Kasumi-1 (cell line): ENCODE results near the gene HOXB5.

Experiments used
- DNase-seq, 2 experiments: peaks; one replicate each; lab custom pipeline; 2025; lab: John Stamatoyannopoulos, UW

Gene HOXB5

GRCh38 chr17:48629411-48629759 lies 35.8 kb upstream of the HOXB5 start:
- DNase-seq = no peak

- no peak for DNase-seq
These were observed 35.3 kb upstream of the HOXB5 start for GRCh38 chr17:48628649-48629410.

- DNase-seq = no peak
These were observed 34.3 kb upstream of the HOXB5 start for GRCh38 chr17:48627623-48628521.

GRCh38 chr17:48627118-48627597 lies 33.6 kb upstream of the HOXB5 start:
- DNase-seq = no peak

- DNase-seq = no peak
These were observed 32.9 kb upstream of the HOXB5 start, which contains the start of gene HOXB9 for GRCh38 chr17:48626245-48627117. Gene HOXB9 (minus strand): TSS chr17:48626358. CDS start chr17:48626269, 89 bp downstream.

- no peak for DNase-seq
These were observed 32.1 kb upstream of the HOXB5 start for GRCh38 chr17:48625495-48626244.

- no peak for DNase-seq
These were observed 31.2 kb upstream of the HOXB5 start for GRCh38 chr17:48624544-48625494.

GRCh38 chr17:48624118-48624517 lies 30.5 kb upstream of the HOXB5 start:
- no peak for DNase-seq

GRCh38 chr17:48623583-48623982 lies 30.0 kb upstream of the HOXB5 start:
- DNase-seq = no peak

- DNase-seq = no peak
These were observed 29.3 kb upstream of the HOXB5 start for GRCh38 chr17:48622857-48623256.

GRCh38 chr17:48621410-48622392 lies 28.1 kb upstream of the HOXB5 start:
- DNase-seq = no peak

GRCh38 chr17:48620461-48621139 lies 27.0 kb upstream of the HOXB5 start:
- no peak for DNase-seq

GRCh38 chr17:48619826-48620449 lies 26.4 kb upstream of the HOXB5 start:
- no peak for DNase-seq

- peak; percentile 87 to 90 for DNase-seq
These were observed 24.8 kb upstream of the HOXB5 start for GRCh38 chr17:48618256-48618896.

- DNase-seq = no peak
These were observed 24.1 kb upstream of the HOXB5 start for GRCh38 chr17:48617471-48618255.

- DNase-seq = no peak
These were observed 23.3 kb upstream of the HOXB5 start for GRCh38 chr17:48616717-48617470.
